ENCODE results near the gene EHD2.
"Not testable (repeated sequence)": the region's sequence is repeated elsewhere in the genome, so short reads cannot be mapped to it uniquely, and the experiment has no call there.

Gene EHD2

GRCh38 chr19:47720669-47721422 is 7.6 kb downstream of the EHD2 start:
- TF ChIP-seq CTCF (conservative IDR thresholded peaks at IDR 0.05) = no peak
- H3K27ac ChIP-seq = no peak overlapping the region

- no peak overlapping the region for H3K27ac ChIP-seq
- TF ChIP-seq CTCF (conservative IDR thresholded peaks at IDR 0.05) = no peak
These were observed 10.3 kb downstream of the EHD2 start for GRCh38 chr19:47723581-47723940.

GRCh38 chr19:47725759-47726401 is 12.7 kb downstream of the EHD2 start:
- H3K27ac ChIP-seq = no peak overlapping the region
- no peak for TF ChIP-seq CTCF (conservative IDR thresholded peaks at IDR 0.05)

- no peak overlapping the region for H3K27ac ChIP-seq
- TF ChIP-seq CTCF (conservative IDR thresholded peaks at IDR 0.05) = no peak
These were observed 13.2 kb downstream of the EHD2 start for GRCh38 chr19:47726467-47726866.

GRCh38 chr19:47728295-47728694 is 15.1 kb downstream of the EHD2 start:
- H3K27ac ChIP-seq = not testable (repeated sequence)

GRCh38 chr19:47729468-47729798 is 16.2 kb downstream of the EHD2 start:
- H3K27ac ChIP-seq = no peak overlapping the region
- no peak for TF ChIP-seq CTCF (conservative IDR thresholded peaks at IDR 0.05)

- no peak overlapping the region for H3K27ac ChIP-seq
- TF ChIP-seq CTCF (conservative IDR thresholded peaks at IDR 0.05) = no peak
These were observed 16.7 kb downstream of the EHD2 start for GRCh38 chr19:47729799-47730520.

- no peak for TF ChIP-seq CTCF (conservative IDR thresholded peaks at IDR 0.05)
- no peak overlapping the region for H3K27ac ChIP-seq
These were observed 17.3 kb downstream of the EHD2 start for GRCh38 chr19:47730521-47730889.
